Activated CD4-positive, alpha-beta memory T cell treated with anti-CD3 and anti-CD28 coated beads for 36 hours (primary cell): ENCODE data around the gene MYMX. TPM values are rescaled to one million over a fixed set of nuclear protein-coding genes. Genes with fewer than 3 reads are reported as not detected.

Experiments used
- CTCF ChIA-PET: fragments of 350-600 bp; sonication (Branson Sonifier 250); formaldehyde crosslinking; loops from one replicate; lab custom pipeline; 2021; ENCODE audit warnings: antibody characterized with exemption, inconsistent platforms; lab: Charles Lee
- POLR2A ChIA-PET: fragments of 350-600 bp; sonication (Branson Sonifier 250); formaldehyde crosslinking; loops from one replicate; lab custom pipeline; 2021; ENCODE audit warnings: antibody characterized with exemption; lab: Charles Lee
- DNase-seq: peaks from one replicate; pipeline ENCODE4 v3.0.0-alpha.2; 2020
- H3K27ac Mint-ChIP-seq: one replicate; pipeline ENCODE4 v1.8.0; 2021; ENCODE audit warnings: mixed read lengths
- H3K27me3 Mint-ChIP-seq: one replicate; pipeline ENCODE4 v1.8.0; 2021; ENCODE audit warnings: mixed read lengths
- H3K36me3 Mint-ChIP-seq: one replicate; pipeline ENCODE4 v1.8.0; 2021; ENCODE audit warnings: mixed read lengths
- H3K4me1 Mint-ChIP-seq: one replicate; pipeline ENCODE4 v1.8.0; 2021; ENCODE audit warnings: low read depth, mixed read lengths
- H3K4me3 Mint-ChIP-seq: one replicate; pipeline ENCODE4 v1.8.0; 2021; ENCODE audit warnings: mild to moderate bottlenecking, mixed read lengths
- H3K9me3 Mint-ChIP-seq: one replicate; pipeline ENCODE4 v1.8.0; 2021; ENCODE audit warnings: mixed read lengths
- intact Hi-C: fragments of 100-400 bp; cut with micrococcal nuclease; formaldehyde crosslinking; loops from one replicate; pipeline ENCODE4 v1.15.1; 2023
- total RNA-seq, 2 experiments: library from RNA; stranded (reverse); gene quantifications; one replicate each; pipeline ENCODE4 v1.2.3, GENCODE V29; 2021

Gene MYMX
- total RNA-seq, 2 experiments from 2014 or later = not detected

DNA sequence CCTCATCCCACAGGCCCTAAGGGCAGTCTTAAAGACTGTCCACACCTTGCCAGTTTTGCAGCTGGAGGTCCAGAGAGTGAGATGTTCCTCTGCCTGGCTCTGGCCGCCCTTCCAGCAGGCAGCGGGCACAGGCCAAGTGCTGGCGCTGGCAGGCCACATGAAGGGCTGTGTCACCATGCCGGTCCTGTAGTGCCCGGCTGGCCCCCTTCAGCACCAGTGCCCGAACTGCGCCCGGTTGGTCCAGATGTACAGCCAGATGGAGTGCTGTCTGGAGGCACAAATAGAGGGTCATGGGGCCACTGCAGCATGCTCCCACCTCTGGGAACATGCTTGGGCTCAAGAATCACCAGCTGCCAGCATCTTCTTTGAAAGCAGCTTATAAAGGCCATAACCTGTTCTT, 44.9 kb downstream of the MYMX start:
- Mint-ChIP-seq H3K4me3 (no peak overlapping the region), H3K36me3 (peaks cover 27% of the 10 kb centered on the region), H3K27me3 (no peaks in the 10 kb centered on the region), H3K9me3 (no peaks in the 10 kb centered on the region), H3K27ac (no peak overlapping the region), H3K4me1 (peaks cover 43% of the 10 kb centered on the region)
- intact Hi-C loops = no loop called here
- ChIA-PET CTCF (interaction anchor here (0.8 to 2.2 kb wide), 6 partner anchors 10 to 89 kb away, joined by 3 to 9 read pairs (median 4); partner anchors contain the start of genes AARS2 and SLC29A1), POLR2A (interaction anchor here (0.7 to 4.7 kb wide), 2 partner anchors 10 to 14 kb away, joined by 4 to 79 read pairs; partner anchors contain the start of gene HSP90AB1)
- no peak for DNase-seq

DNA sequence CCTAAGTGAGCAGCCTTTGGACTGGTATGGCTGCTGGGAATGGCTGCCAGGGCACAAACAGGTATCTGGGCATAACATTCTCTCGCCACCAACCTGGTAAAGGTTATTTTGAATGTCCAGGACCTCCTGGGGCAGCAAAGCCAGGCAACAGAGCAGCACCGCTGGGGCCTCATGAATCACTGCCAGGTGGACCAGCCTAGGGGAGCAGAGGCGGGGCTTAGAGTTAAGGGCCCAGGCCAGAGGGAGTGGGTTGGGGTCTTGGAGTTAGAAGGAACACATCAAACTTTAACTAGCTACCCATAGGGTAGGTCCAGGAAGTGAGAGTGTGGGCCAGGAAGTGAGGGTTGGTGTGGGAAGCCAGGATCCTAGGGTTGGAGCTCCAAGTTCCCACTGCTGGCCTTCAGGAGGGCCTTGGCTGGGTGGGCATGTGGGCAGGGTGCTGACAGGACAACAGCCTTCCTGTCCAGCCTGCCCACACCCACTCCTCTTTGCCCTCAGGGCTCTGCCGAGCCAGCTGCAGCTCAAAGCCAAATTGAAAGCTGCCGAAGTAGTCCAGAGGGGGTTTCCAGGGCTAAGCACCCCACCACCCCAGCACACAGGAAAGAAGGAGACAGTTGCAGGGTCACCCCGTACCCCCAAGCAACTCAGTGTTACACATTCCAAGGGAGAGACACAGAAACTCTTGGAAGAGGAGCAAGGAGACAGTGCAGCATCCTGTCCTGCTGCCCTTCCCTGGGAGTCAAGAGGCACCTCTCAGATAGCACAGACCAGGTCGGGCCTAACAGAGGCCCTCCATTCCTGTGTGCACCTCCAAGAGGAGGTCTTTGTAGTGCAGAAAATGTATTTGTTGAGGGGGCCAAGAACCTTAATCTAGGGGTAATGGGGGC, 46.0 kb downstream of the MYMX start:
- H3K27me3 Mint-ChIP-seq = no peaks in the 10 kb centered on the region
- peak overlapping the region; percentile 97 for H3K4me3 Mint-ChIP-seq
- H3K36me3 Mint-ChIP-seq = peaks cover 27% of the 10 kb centered on the region
- intact Hi-C loops = no loop called here
- ChIA-PET POLR2A (interaction anchor here (0.7 to 4.7 kb wide), 2 partner anchors 11 to 15 kb away, joined by 4 to 79 read pairs; partner anchors contain the start of gene HSP90AB1), CTCF (interaction anchor here (0.8 to 2.2 kb wide), 7 partner anchors 17 to 90 kb away, joined by 3 to 9 read pairs (median 4); partner anchors contain the start of genes AARS2 and SLC29A1)
- DNase-seq = no peak
- no peaks in the 10 kb centered on the region for H3K9me3 Mint-ChIP-seq
- H3K4me1 Mint-ChIP-seq = peaks cover 42% of the 10 kb centered on the region
- H3K27ac Mint-ChIP-seq = peak overlapping the region; percentile 94

DNA sequence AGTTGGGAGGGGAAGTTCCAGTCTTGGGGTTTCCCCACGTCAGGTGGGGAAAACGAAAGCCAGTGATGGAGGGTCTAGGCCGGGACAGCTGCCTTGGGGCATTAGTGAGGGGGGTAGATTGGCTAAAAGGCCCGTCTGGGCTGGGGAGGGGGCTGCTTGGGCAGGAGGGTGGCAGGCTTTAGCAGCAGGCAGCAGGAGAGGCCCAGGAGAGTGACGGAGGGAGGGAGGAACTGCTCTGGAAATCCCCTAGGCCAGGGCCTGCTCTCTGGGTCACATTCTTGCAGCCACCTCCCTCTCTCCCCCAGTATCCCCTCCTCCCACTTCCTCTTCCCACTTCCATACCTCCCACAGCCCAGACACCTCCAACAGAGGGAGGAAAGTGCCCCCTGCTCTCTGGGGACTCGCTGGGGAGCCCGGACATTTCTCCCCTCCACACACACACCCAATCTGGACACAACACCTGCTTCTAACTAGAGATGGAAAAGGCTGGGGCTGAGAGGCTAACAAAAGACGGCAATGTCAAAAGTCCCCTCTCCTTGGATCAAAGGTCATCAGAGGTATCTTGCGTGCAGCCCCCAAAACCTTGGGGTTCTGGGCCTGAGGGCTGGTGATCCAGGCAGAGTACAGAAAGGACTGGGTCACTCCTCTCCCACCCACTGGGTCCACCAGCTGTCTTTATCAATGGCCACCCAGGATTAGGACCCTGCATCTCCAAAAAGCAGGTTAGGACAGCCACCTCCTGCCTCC, 46.8 kb downstream of the MYMX start:
- Mint-ChIP-seq H3K27ac (peak overlapping the region; percentile 94), H3K27me3 (peaks cover 1% of the 10 kb centered on the region), H3K9me3 (no peaks in the 10 kb centered on the region), H3K4me3 (peak overlapping the region; percentile 97), H3K36me3 (peaks cover 27% of the 10 kb centered on the region), H3K4me1 (peaks cover 35% of the 10 kb centered on the region)
- ChIA-PET CTCF (interaction anchor here (0.6 to 5.8 kb wide), 9 partner anchors 8 to 91 kb away, joined by 3 to 68 read pairs (median 9); partner anchors contain the start of genes AARS2, HSP90AB1 and SLC29A1), POLR2A (interaction anchor here (1.0 to 4.7 kb wide), 5 partner anchors 9 to 40 kb away, joined by 3 to 79 read pairs (median 4); partner anchors contain the start of genes HSP90AB1 and SLC29A1)
- intact Hi-C loops = loop anchor here (2.0 kb wide), 2 partner anchors 27 to 41 kb away; partner anchors contain the start of gene SLC29A1
- peak; percentile 68 for DNase-seq

DNA sequence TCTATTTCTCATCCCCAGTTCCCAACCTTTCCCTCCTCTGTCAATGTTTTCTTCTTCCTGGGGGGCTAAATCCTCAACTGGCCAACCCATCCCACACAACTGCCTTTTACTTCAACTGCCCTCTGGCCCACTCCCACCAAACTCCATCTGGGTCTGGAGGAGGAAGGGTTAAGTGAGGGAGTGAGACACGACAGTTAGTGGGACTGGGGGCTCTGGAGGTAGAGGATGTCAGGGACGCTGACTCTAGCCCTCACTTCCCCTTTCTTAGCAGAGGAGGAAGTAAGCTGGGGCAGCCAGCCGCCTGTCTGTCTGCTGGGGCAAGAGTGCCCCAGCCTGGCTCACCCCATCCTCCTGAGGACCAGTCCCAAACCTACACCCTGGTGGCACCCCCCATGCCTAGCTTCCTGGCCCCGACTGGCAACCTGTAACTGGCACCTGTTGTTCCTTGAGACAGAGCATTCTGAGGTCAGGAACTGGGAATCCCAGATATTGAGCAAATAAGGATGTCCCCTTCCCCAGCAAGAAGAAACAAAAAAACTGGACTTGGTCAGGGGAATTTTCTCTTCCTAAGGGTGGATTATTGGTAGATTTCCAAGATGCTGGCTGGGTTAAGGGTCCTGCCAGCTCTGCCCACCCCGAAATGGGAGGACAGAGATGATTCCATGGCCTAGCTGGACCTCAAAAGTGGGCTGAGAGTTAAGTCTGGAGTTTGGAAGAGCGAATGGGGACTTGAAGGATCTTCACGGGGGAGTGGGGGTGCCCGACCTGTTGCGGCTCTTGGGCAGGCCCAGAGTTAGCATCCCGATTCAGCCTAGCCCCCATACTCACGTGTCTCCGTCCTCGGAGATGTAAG, 47.7 kb downstream of the MYMX start:
- intact Hi-C loops = loop anchor here (1.0 to 2.0 kb wide), 7 partner anchors 7 to 138 kb away; partner anchors contain the start of genes CDC5L, HSP90AB1, SLC29A1 and SLC35B2
- peaks cover 41% of the 10 kb centered on the region for H3K4me1 Mint-ChIP-seq

DNA sequence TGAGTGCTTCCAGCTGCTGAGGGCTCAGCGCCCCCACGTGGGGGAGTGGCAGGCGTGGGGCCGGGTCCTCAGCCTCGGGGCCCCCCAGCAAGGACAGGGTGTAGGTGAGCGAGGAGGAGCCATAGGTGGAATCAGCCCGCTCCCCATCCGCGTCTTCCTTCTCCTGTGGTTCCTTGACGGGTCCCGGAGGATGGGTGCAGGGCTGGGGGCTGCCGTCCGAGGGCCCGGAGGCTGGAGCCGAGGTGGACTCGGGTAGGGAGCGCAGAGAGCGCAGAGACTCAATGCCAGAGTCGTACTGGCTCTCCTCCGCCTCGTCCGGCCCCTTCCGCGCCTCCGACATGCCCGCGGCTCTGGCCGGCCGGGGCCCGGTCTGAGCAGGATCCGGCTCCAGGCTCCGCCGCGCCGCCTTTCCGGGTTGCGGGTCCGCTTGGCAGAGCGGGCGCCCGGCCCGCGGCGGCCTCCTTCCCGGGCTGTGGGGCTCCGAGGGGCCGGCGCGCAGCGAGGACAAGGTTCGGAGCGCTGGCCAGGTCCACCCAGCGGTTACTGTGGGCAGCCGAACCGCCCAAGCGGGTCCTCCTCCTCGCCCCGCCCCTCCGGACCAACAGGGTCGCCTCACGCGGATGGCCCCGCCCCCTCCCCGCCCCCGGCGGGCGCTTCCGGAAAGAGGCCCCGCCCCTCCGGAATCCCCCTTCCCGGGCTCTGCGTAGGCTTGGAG, 48.4 kb downstream of the MYMX start, which contains the start of gene NFKBIE:
NFKBIE (minus strand) TSS at position 545 of the 715 bp plus-strand sequence; CDS start at position 340, 205 bp downstream.
- peaks cover 18% of the 10 kb centered on the region for H3K27me3 Mint-ChIP-seq
- peak; percentile 98 for DNase-seq
- ChIA-PET CTCF (interaction anchor here (0.9 to 5.8 kb wide), 8 partner anchors 9 to 190 kb away, joined by 3 to 68 read pairs (median 4); partner anchors contain the start of genes AARS2 and HSP90AB1), POLR2A (interaction anchor here (1.1 to 4.7 kb wide), 6 partner anchors 9 to 42 kb away, joined by 3 to 79 read pairs (median 4); partner anchors contain the start of genes HSP90AB1 and SLC29A1)
- intact Hi-C loops = loop anchor here (1.0 to 2.0 kb wide), 7 partner anchors 8 to 139 kb away; partner anchors contain the start of genes CDC5L, HSP90AB1, SLC29A1 and SLC35B2
- peak within 1 kb of the TSS; percentile 94 for H3K27ac Mint-ChIP-seq
- H3K4me1 Mint-ChIP-seq = peaks cover 49% of the 10 kb centered on the region
- H3K4me3 Mint-ChIP-seq = peak within 1 kb of the TSS; percentile 97
- no peaks in the 10 kb centered on the region for H3K9me3 Mint-ChIP-seq
- H3K36me3 Mint-ChIP-seq = peaks cover 25% of the 10 kb centered on the region

More for the DNA sequence above, 47.7 kb downstream of the MYMX start:
- H3K27ac Mint-ChIP-seq = peak overlapping the region; percentile 94
- DNase-seq = peak; percentile 64
- H3K9me3 Mint-ChIP-seq = no peaks in the 10 kb centered on the region
- POLR2A ChIA-PET = interaction anchor here (0.5 to 4.7 kb wide), 8 partner anchors 8 to 1120 kb away, joined by 3 to 79 read pairs (median 4); partner anchors contain the start of genes HSP90AB1 and SLC29A1
- H3K4me3 Mint-ChIP-seq = peak overlapping the region; percentile 97
- CTCF ChIA-PET = interaction anchor here (0.6 to 5.8 kb wide), 10 partner anchors 8 to 73 kb away, joined by 3 to 68 read pairs (median 4); partner anchors contain the start of genes AARS2 and HSP90AB1
- peaks cover 26% of the 10 kb centered on the region for H3K36me3 Mint-ChIP-seq
- H3K27me3 Mint-ChIP-seq = peaks cover 10% of the 10 kb centered on the region

DNA sequence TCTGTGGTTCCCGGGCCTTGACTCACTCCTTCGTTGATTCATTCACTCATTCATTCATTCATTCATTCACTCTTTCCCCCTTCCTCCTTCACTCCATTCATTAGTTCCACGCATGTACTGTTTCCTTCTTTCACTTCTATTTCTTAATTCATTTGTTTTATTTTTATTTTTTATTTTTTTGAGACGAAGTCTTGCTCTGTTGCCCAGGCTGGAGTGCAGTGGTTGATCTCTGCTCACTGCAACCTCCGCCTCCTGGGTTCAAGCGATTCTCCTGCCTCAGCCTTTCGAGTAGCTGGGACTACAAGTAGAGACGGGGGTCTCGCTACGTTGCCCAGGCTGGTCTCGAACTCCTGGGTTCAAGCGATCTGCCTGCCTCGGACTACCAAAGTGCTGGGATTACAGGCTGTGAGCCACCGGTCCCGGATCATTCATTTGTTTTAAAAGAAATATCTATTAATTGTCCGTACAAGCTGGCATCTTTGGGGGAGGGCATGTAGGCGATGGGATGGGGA, 49.1 kb downstream of the MYMX start:
- no peaks in the 10 kb centered on the region for H3K9me3 Mint-ChIP-seq
- peak overlapping the region; percentile 67 for H3K27ac Mint-ChIP-seq
- H3K4me3 Mint-ChIP-seq = peak overlapping the region; percentile 97
- H3K27me3 Mint-ChIP-seq = peaks cover 18% of the 10 kb centered on the region
- H3K4me1 Mint-ChIP-seq = peaks cover 49% of the 10 kb centered on the region
- ChIA-PET CTCF (interaction anchor here (1.4 to 5.8 kb wide), 5 partner anchors 12 to 189 kb away, joined by 4 to 68 read pairs (median 11); partner anchors contain the start of gene AARS2), POLR2A (no interaction called here)
- H3K36me3 Mint-ChIP-seq = peaks cover 23% of the 10 kb centered on the region
- intact Hi-C loops = loop anchor here (1.0 to 2.0 kb wide), 7 partner anchors 8 to 139 kb away; partner anchors contain the start of genes CDC5L, HSP90AB1, SLC29A1 and SLC35B2
- no peak for DNase-seq

DNA sequence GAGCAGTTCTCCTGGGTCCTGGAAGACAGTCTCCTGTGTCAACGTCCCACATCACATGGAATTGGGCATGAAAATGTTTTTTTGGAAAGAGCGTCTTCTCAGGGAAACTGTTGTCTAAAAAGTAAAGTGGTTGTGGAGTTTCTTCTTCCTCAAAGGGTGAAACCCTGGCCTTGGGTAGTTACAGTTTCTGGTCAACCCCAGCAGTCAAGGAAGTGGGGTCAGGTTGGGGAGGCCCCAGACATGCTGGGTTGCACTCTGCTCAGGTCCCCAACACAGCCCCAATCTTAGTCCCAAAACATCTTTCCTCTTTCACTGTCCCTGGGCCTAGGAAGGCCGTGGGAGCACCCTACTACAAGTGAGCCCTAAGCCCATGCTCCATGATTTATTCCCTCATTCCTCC, 49.6 kb downstream of the MYMX start:
- ChIA-PET CTCF (interaction anchor here (0.9 to 5.8 kb wide), 14 partner anchors 10 to 203 kb away, joined by 3 to 184 read pairs (median 6); partner anchors contain the start of genes AARS2, CDC5L, SLC35B2 and SPATS1), POLR2A (interaction anchor here (1.3 kb wide), 1 partner anchor 19 kb away, joined by 6 read pairs; the partner anchor contains the start of gene HSP90AB1)
- Mint-ChIP-seq H3K36me3 (peaks cover 19% of the 10 kb centered on the region), H3K4me3 (peak overlapping the region; percentile 43), H3K27ac (peak overlapping the region; percentile 67), H3K9me3 (no peaks in the 10 kb centered on the region), H3K27me3 (peaks cover 22% of the 10 kb centered on the region), H3K4me1 (peaks cover 45% of the 10 kb centered on the region)
- no peak for DNase-seq
- intact Hi-C loops = no loop called here

DNA sequence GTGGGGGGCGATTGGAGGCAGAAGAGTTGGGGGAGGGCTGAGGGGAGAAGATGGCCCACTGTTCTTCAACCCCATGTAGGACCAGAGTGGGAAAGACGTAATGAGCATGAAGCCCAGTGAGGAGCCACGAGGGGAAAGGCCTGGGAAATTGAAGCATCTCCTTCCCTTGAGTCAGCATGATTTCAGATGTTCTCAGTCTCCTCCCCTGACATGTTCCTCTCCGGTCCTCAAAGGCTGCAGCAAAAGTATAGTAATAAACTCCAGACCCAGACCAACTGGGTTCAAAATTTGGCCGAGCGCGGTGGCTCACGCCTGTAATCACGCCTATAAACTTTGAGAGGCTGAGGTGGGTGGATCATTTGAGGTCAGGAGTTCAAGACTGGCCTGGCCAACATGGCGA, 50.5 kb downstream of the MYMX start:
- no peaks in the 10 kb centered on the region for H3K9me3 Mint-ChIP-seq
- peaks cover 29% of the 10 kb centered on the region for H3K27me3 Mint-ChIP-seq
- ChIA-PET CTCF (interaction anchor here (0.5 to 5.8 kb wide), 18 partner anchors 10 to 202 kb away, joined by 3 to 184 read pairs (median 7); partner anchors contain the start of genes AARS2, SLC35B2 and SPATS1), POLR2A (interaction anchor here (1.3 kb wide), 1 partner anchor 20 kb away, joined by 6 read pairs; the partner anchor contains the start of gene HSP90AB1)
- no peak for DNase-seq
- peaks cover 41% of the 10 kb centered on the region for H3K4me1 Mint-ChIP-seq
- intact Hi-C loops = no loop called here
- peaks cover 18% of the 10 kb centered on the region for H3K36me3 Mint-ChIP-seq
- H3K4me3 Mint-ChIP-seq = no peak overlapping the region
- no peak overlapping the region for H3K27ac Mint-ChIP-seq
